ENCODE results near the gene SRMS.

GRCh38 chr20:63586797-63587196 is 39.2 kb upstream of the SRMS start:
- no peak for TF ChIP-seq RAD21 (conservative IDR thresholded peaks at IDR 0.05)
- no peak for TF ChIP-seq CTCF (IDR thresholded peaks at IDR 0.05; ENCODE audit: poor library complexity, severe bottlenecking)

All from neural cell (in vitro differentiated cells).